Smooth muscle cell (in vitro differentiated cells): ENCODE measurements around the gene SEPTIN2. TPM values are rescaled to one million over a fixed set of nuclear protein-coding genes. Genes with fewer than 3 reads are reported as not detected.

ENCODE experiments used
- DNase-seq: peaks from one replicate; lab custom pipeline; 2025; ENCODE audit not compliant: unreplicated experiment; lab: John Stamatoyannopoulos, UW
- H2AFZ ChIP-seq: fragments of 200-600 bp; sonication (generic); 2 replicates; pipeline ENCODE4 v1.6.0; 2016; ENCODE audit warnings: antibody characterized with exemption, low read depth, mild to moderate bottlenecking
- H3F3A ChIP-seq: fragments of 200-600 bp; sonication (generic); 2 replicates; pipeline ENCODE4 v1.6.0; 2017; ENCODE audit warnings: antibody characterized with exemption, low read depth
- H3K27ac ChIP-seq: fragments of 200-600 bp; sonication (generic); 2 replicates; pipeline ENCODE4 v1.5.1; 2016; ENCODE audit warnings: low read depth, mild to moderate bottlenecking
- H3K27me3 ChIP-seq: fragments of 200-600 bp; sonication (generic); 2 replicates; pipeline ENCODE4 v1.6.1; 2016; ENCODE audit warnings: low read depth, mild to moderate bottlenecking
- H3K36me3 ChIP-seq: fragments of 200-600 bp; sonication (generic); 2 replicates; pipeline ENCODE4 v1.5.1; 2016; ENCODE audit warnings: low read depth
- H3K4me1 ChIP-seq: fragments of 200-600 bp; sonication (generic); 2 replicates; pipeline ENCODE4 v1.5.1; 2016; ENCODE audit warnings: low read depth
- H3K4me2 ChIP-seq: fragments of 200-600 bp; sonication (generic); 2 replicates; pipeline ENCODE4 v1.6.0; 2016; ENCODE audit warnings: mild to moderate bottlenecking
- H3K4me3 ChIP-seq: fragments of 200-600 bp; sonication (generic); 2 replicates; pipeline ENCODE4 v1.5.1; 2016; ENCODE audit warnings: mild to moderate bottlenecking
- H3K79me2 ChIP-seq: fragments of 200-600 bp; sonication (generic); 2 replicates; pipeline ENCODE4 v1.6.0; 2016; ENCODE audit warnings: low read depth, mild to moderate bottlenecking
- H3K9ac ChIP-seq: fragments of 200-600 bp; sonication (generic); 2 replicates; pipeline ENCODE4 v1.6.0; 2016; ENCODE audit warnings: low read depth
- H3K9me3 ChIP-seq: fragments of 200-600 bp; sonication (generic); replicated peaks from 2 replicates; pipeline ENCODE4 v1.5.1; 2016; ENCODE audit warnings: low read depth
- H4K20me1 ChIP-seq: fragments of 200-600 bp; sonication (generic); 2 replicates; pipeline ENCODE4 v1.6.0; 2016; ENCODE audit warnings: low read depth
- CTCF ChIP-seq: fragments of 200-600 bp; sonication (generic); IDR thresholded peaks from 2 replicates; pipeline ENCODE4 v1.5.1; 2017; ENCODE audit warnings: borderline replicate concordance, mild to moderate bottlenecking, antibody characterized with exemption; ENCODE audit not compliant: insufficient read depth, poor library complexity, severe bottlenecking
- WGBS: methylation state at CpG from one replicate; pipeline ENCODE4 v1.1.7; 2016; ENCODE audit warnings: low lambda C conversion rate; 5-methylcytosine and 5-hydroxymethylcytosine counted together
- polyA plus RNA-seq: library from polyadenylated mRNA; unstranded; fragments of >200 nt; fragmentation: Nextera tagmentation; extraction: Ambion mirVana; gene quantifications from 2 replicates; pipeline ENCODE4 v1.2.1, GENCODE V29; 2016
- total RNA-seq: library from RNA; depleted of rRNA; stranded (reverse); fragments of >200 nt; gene quantifications from 2 replicates; pipeline ENCODE4 v1.2.3, GENCODE V29; 2014

The SEPTIN2 gene
- total and polyA plus RNA-seq, 2 experiments from 2014 or later, result 344 to 443 TPM

GRCh38 chr2:241321886-241322285 is 6.2 kb downstream of the SEPTIN2 start:
- Histone ChIP-seq H4K20me1 (peaks cover 100% of the 10 kb centered on the region), H3K9me3 (no peaks in the 10 kb centered on the region), H3K4me1 (peaks cover 43% of the 10 kb centered on the region), H3K36me3 (peaks cover 3% of the 10 kb centered on the region), H3K79me2 (peaks cover 100% of the 10 kb centered on the region), H2AFZ (no peak overlapping the region), H3F3A (peaks cover 3% of the 10 kb centered on the region), H3K27ac (peak overlapping the region; percentile 75), H3K9ac (peak overlapping the region; percentile 3), H3K4me2 (no peak overlapping the region), H3K27me3 (no peaks in the 10 kb centered on the region), H3K4me3 (no peak overlapping the region)
- no peak for DNase-seq
- TF ChIP-seq CTCF, result no peak
- WGBS, result 97% methylated on average over 1 of the region's 1 CpG

GRCh38 chr2:241323778-241324177 is 8.1 kb downstream of the SEPTIN2 start:
- WGBS, result 90% methylated on average over 5 of the region's 5 CpGs

GRCh38 chr2:241324775-241325174 is 9.1 kb downstream of the SEPTIN2 start:
- Histone ChIP-seq H2AFZ (no peak overlapping the region), H3F3A (peaks cover 3% of the 10 kb centered on the region), H3K4me1 (peaks cover 18% of the 10 kb centered on the region), H3K27ac (peak overlapping the region; percentile 75), H3K4me2 (peak overlapping the region; percentile 53), H3K27me3 (no peaks in the 10 kb centered on the region), H3K36me3 (peaks cover 11% of the 10 kb centered on the region), H3K9ac (no peak overlapping the region), H3K4me3 (no peak overlapping the region), H3K79me2 (peaks cover 100% of the 10 kb centered on the region), H4K20me1 (peaks cover 100% of the 10 kb centered on the region), H3K9me3 (no peaks in the 10 kb centered on the region)
- no peak for TF ChIP-seq CTCF
- no peak for DNase-seq

More at GRCh38 chr2:241323778-241324177, 8.1 kb downstream of the SEPTIN2 start:
- H4K20me1 ChIP-seq, result peaks cover 100% of the 10 kb centered on the region
- H3F3A ChIP-seq, result peaks cover 3% of the 10 kb centered on the region
- H3K9me3 ChIP-seq, result no peaks in the 10 kb centered on the region
- peak overlapping the region; percentile 53 for H3K4me2 ChIP-seq
- peaks cover 6% of the 10 kb centered on the region for H3K36me3 ChIP-seq
- peak overlapping the region; percentile 75 for H3K27ac ChIP-seq
- no peak for DNase-seq
- peak overlapping the region; percentile 5 for H3K9ac ChIP-seq
- no peak overlapping the region for H2AFZ ChIP-seq
- peaks cover 25% of the 10 kb centered on the region for H3K4me1 ChIP-seq
- no peak for TF ChIP-seq CTCF
- peaks cover 100% of the 10 kb centered on the region for H3K79me2 ChIP-seq
- no peak overlapping the region for H3K4me3 ChIP-seq
- no peaks in the 10 kb centered on the region for H3K27me3 ChIP-seq

- H4K20me1 ChIP-seq, result peaks cover 100% of the 10 kb centered on the region
Observed at GRCh38 chr2:241325257-241325656, 9.5 kb downstream of the SEPTIN2 start.

More at GRCh38 chr2:241325257-241325656, 9.5 kb downstream of the SEPTIN2 start:
- H3K27me3 ChIP-seq, result no peaks in the 10 kb centered on the region
- no peaks in the 10 kb centered on the region for H3K9me3 ChIP-seq
- H3K79me2 ChIP-seq, result peaks cover 100% of the 10 kb centered on the region
- peaks cover 11% of the 10 kb centered on the region for H3K36me3 ChIP-seq
- no peak for TF ChIP-seq CTCF
- H3K4me3 ChIP-seq, result no peak overlapping the region
- no peak overlapping the region for H3K4me2 ChIP-seq
- peak overlapping the region; percentile 75 for H3K27ac ChIP-seq
- peaks cover 16% of the 10 kb centered on the region for H3K4me1 ChIP-seq
- no peak overlapping the region for H3K9ac ChIP-seq
- peaks cover 3% of the 10 kb centered on the region for H3F3A ChIP-seq
- no peak for DNase-seq
- H2AFZ ChIP-seq, result no peak overlapping the region
- 92% methylated on average over 1 of the region's 1 CpG for WGBS
